Hematopoietic multipotent progenitor cell treated with erythropoietin and hydrocortisone succinate and interleukin-3 and kit ligand, for 4 days (in vitro differentiated cells): ENCODE measurements around the gene GP1BB.

Experiments used
- DNase-seq: peaks from one replicate; pipeline ENCODE4 v3.0.0-alpha.2; 2015

Gene GP1BB

DNA sequence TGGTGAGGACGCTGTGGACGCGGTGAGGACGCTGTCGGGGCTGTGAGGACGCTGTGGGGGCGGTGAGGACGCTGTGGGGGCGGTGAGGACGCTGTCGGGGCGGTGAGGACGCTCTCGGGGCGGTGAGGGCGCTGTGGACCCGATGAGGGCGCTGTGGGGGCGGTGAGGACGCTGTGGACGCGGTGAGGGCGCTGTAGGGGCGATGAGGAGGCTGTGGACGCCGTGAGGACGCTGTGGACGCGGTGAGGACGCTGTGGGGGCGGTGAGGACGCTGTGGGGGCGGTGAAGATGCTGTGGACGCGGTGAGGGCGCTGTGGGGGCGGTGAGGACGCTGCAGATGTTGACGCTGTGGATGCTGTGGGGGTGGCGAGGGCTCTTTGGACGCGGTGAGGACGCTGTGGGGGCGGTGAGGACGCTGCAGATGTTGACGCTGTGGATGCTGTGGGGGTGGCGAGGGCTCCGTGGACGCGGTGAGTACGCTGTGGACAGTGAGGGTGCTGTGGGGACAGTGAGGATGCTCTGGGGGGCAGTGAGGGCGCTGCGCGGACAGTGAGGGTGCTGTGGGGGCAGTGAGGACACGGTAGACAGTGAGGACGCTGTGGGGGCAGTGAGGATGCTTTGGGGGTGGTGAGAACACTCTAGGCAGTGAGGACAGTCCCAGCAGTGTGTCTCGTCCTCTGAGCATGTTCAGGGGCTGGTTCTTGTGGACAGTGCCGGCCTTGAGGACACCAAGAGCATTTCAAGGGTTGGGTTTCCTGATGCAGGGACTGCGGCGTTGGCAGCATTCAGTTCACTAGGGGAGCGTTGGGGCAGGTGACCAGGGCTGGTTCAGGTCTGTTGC lies 4.2 kb downstream of the GP1BB start:
- DNase-seq = no peak

GRCh38 chr22:19728271-19728670 lies 4.9 kb downstream of the GP1BB start:
- no peak for DNase-seq

DNA sequence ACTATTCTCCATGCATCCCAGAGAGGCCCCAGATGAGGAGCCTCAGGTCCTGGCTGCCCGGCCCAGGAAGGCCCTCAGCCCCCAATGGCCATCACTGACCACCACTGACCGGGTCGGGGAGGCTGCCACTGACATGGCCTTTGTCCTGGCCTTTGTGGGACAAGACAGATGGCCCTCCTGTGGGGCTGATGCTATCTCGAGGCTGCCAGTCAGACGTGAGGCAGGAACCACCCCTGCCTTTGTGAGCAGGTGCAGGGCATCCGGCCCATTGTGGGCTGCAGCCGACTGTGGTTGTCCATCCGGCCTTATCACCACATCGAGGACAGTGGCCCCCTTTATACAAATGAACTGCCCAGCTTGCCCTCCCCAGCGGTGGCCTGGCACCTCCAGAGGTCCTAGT lies 5.5 kb downstream of the GP1BB start:
- DNase-seq = no peak

DNA sequence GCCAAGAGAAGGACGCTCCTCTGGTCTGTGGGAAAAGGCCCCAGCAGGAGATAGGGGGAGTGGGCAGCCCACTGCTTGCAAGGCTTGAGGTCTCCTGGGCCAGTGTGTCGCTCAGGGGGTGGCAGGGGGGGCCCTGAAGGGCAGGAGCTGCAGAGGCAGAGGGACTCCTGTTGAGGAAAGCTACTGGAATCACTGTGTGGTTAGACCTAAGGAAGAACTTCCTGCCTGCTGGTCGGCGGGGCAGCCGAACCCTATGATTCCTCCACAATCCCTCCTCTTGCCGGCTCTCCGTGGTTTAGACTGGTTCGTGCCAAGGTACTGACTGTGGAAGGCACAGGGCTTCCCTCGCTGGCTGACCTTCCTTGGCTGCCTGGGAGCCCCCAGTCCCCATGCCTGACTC lies 6.2 kb downstream of the GP1BB start:
- DNase-seq = no peak

DNA sequence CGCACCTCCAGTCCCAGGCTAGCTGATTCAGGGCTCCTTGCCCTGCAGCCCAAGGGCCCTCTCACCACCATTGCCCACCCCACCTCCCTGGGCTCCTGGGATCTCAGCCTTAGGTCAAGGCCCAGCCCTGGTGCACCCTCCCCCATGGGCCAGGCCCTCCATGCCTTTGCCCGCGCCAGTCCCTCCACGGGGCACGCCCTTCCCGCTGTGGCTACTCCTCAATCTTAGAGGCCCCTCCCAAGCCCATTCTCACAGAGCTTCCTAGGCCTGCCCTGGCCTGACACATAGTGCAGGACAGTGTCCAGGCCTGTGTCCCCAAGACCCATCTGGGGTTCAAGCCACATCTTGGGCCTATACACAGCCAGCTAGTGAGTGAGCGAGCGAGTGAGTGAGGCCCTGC lies 6.9 kb downstream of the GP1BB start:
- DNase-seq = peak; percentile 53

- peak; percentile 89 for DNase-seq
These were observed 7.5 kb downstream of the GP1BB start for GRCh38 chr22:19730655-19731360.

DNA sequence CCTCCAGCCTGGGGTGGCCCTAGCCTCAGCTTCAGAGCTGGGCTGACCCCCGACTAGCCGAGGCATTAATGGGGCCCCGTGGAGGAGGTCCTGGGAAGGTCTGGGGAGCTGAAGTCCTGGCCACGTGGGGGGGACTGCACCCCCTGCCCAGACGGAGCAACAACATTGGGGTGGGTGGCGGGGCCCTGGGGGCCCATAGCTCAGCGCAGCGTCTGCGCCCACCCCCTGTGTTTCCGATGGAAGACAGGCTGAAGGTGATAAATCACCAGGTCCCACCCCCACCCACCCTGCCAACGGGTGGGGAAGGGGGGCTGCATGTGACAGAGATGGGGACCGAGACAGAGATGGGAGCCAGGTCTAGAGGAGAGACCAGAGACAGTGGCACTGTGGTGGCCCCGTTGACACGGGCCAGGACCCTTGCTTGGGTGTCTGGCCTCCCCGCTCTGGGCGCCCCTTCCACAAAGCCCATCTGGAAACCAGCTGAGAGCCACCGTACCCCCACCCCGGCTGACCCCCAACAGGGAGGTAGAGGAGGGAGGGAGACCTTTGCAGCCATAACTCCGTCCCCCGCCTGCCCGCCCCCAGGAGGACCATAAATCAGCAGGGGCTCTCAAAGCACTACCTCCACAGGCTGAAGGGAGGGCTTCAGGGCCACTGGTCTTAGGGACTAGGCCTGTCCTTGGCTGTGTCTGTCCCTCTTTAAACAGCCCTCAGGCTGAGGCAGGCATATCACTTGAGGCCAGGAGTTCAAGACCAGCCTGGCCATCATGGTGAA lies 8.2 kb downstream of the GP1BB start:
- DNase-seq = no peak

GRCh38 chr22:19732403-19733113 lies 9.2 kb downstream of the GP1BB start:
- no peak for DNase-seq

DNA sequence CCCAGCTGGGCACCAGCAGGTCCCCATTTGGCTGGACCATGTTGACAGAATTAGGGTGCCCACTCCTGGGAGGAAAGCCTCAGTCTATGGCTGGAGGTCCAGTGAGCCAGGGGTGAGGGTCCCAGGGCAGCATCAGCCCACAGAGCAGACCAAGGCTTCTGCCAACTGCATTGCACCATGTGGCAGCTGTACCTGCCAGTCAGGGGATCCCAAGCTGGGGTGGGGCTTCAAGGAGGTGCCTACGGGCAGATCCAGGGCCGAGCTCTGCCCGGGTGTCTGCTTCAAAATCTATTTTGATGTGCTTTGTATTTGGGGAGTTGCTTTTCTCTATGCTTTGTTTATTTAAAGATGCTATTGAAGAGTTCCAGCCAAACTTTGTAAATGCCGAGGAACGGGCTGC lies 10.4 kb downstream of the GP1BB start:
- DNase-seq = no peak

GRCh38 chr22:19734163-19734562 lies 10.8 kb downstream of the GP1BB start:
- DNase-seq = no peak

- no peak for DNase-seq
These were observed 11.6 kb downstream of the GP1BB start for GRCh38 chr22:19734837-19735382.

- no peak for DNase-seq
These were observed 12.5 kb downstream of the GP1BB start for GRCh38 chr22:19735665-19736510.

GRCh38 chr22:19737846-19738663 lies 14.7 kb downstream of the GP1BB start:
- no peak for DNase-seq

GRCh38 chr22:19738664-19739447 lies 15.5 kb downstream of the GP1BB start:
- no peak for DNase-seq

DNA sequence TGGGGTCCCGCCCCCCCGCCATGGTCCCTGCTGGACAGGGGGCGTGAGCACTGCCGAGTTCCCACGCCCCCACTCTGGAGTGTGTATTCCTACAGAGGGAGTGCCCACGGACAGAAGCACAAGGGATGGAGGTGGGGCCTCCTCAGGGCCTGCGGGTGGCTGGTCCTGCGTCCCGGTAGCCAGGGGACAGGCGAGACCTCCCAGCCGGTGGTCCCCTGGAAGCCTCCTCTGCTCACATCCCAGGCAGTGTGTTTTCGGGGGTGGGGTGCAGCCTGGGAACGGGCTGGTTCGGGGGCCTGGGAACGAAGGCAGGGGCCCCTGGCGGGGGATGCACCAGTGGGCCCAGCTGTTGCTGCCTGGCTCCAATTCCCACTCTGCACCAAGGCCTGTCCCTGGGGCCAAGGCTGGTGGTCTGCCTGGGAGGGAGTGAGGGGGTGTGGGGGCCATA lies 16.1 kb downstream of the GP1BB start:
- DNase-seq = no peak

DNA sequence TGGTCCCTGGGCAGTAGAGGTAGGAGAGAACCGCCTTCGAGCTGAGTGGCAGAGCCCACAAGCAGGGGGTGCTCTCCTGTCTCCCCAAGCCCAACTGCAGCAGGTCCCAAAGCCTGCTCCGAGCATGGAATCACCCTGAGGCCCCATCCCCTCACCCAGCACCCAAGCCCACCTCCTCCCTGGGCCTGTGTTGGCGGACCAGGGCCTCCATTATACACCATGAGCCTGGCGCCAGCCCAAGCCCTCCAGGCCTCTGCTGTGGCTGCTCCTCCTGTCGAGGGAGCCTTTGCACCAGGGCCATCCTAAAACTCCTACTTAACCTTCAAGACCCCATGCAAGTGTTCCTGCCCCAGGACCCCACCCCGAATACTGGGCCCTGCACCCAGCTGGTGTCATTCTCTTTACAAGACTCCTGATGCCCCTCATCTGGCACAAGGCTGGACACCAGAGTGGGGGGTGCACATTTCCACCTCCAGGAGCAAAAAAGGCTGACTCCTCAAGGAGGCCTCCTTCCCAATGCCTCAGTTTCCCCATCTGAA lies 16.6 kb downstream of the GP1BB start:
- DNase-seq = no peak

DNA sequence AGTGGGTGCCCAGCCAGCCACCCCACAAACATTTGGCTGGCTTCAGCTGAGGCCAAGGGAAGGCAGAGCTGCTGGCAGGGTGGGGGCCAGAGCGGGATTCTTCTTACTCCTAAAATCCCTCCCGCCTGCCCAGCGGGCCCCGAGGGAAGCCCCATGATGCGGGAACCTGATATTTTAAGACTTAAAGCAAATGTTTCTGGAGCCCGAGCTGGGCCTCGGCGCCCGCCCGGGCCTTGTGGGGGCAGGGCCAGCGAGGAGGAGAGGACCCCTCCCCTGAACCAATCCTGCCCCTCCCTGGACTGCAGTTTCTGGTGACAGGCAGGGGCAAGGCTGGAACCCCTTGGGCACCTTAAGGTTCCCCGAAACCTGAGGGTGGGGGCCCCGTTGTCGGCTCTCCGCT lies 17.2 kb downstream of the GP1BB start:
- DNase-seq = no peak

- DNase-seq = no peak
These were observed 17.7 kb downstream of the GP1BB start for GRCh38 chr22:19741053-19741452.
